HEK293T (cell line): ENCODE data around the gene EFNA5.

Experiments
- CTCF ChIA-PET: fragments of 350-600 bp; formaldehyde crosslinking; extraction: SDS; loops from one replicate; lab custom pipeline; 2021; ENCODE audit warnings: antibody characterized with exemption, inconsistent platforms; lab: Yijun Ruan, JAX
- POLR2A ChIA-PET: fragments of 350-600 bp; formaldehyde crosslinking; extraction: SDS; loops from one replicate; lab custom pipeline; 2020; ENCODE audit warnings: antibody characterized with exemption, inconsistent platforms; lab: Yijun Ruan, JAX
- DNase-seq: peaks from one replicate; pipeline ENCODE4 v3.0.0; 2012; ENCODE audit warnings: mixed read lengths; ENCODE audit errors: extremely low spot score
- ARNT ChIP-seq: fragments of 450-650 bp; IDR thresholded peaks from 2 replicates; pipeline ENCODE4 v1.6.1; 2017; ENCODE audit warnings: mild to moderate bottlenecking
- BHLHE40 ChIP-seq: fragments of 450-650 bp; IDR thresholded peaks from 2 replicates; pipeline ENCODE4 v1.6.1; 2016; ENCODE audit warnings: mild to moderate bottlenecking, moderate library complexity, borderline replicate concordance
- CTBP1 ChIP-seq: fragments of 450-650 bp; IDR thresholded peaks from 2 replicates; pipeline ENCODE4 v1.6.1; 2016; ENCODE audit warnings: borderline replicate concordance
- ELF4 ChIP-seq: fragments of 450-650 bp; IDR thresholded peaks from 2 replicates; pipeline ENCODE4 v1.6.1; 2017; ENCODE audit warnings: antibody characterized with exemption
- FOXA1 ChIP-seq: fragments of 450-650 bp; IDR thresholded peaks from 2 replicates; pipeline ENCODE4 v1.6.1; 2016; ENCODE audit warnings: mild to moderate bottlenecking
- FOXK2 ChIP-seq: fragments of 450-650 bp; IDR thresholded peaks from 2 replicates; pipeline ENCODE4 v1.6.1; 2016; ENCODE audit warnings: mild to moderate bottlenecking
- FOXM1 ChIP-seq: fragments of 450-650 bp; IDR thresholded peaks from 2 replicates; pipeline ENCODE4 v1.6.1; 2017; ENCODE audit warnings: mild to moderate bottlenecking, borderline replicate concordance
- HDGF ChIP-seq: fragments of 450-650 bp; IDR thresholded peaks from 2 replicates; pipeline ENCODE4 v1.6.1; 2017; ENCODE audit warnings: antibody characterized with exemption, borderline replicate concordance
- L3MBTL2 ChIP-seq: fragments of 450-650 bp; conservative IDR thresholded peaks from 2 replicates; pipeline ENCODE4 v1.6.1; 2016; ENCODE audit warnings: mild to moderate bottlenecking
- LEF1 ChIP-seq: fragments of 450-650 bp; IDR thresholded peaks from 2 replicates; pipeline ENCODE4 v1.6.1; 2017; ENCODE audit warnings: mild to moderate bottlenecking, borderline replicate concordance
- NFRKB ChIP-seq: fragments of 450-650 bp; IDR thresholded peaks from 2 replicates; pipeline ENCODE4 v1.6.1; 2016; ENCODE audit warnings: mild to moderate bottlenecking, moderate library complexity
- PKNOX1 ChIP-seq: fragments of 450-650 bp; IDR thresholded peaks from 2 replicates; pipeline ENCODE4 v1.6.1; 2016
- SP1 ChIP-seq: fragments of 450-650 bp; IDR thresholded peaks from 2 replicates; pipeline ENCODE4 v1.6.1; 2017
- SUZ12 ChIP-seq: fragments of 450-650 bp; IDR thresholded peaks from 2 replicates; pipeline ENCODE4 v1.6.1; 2016; ENCODE audit warnings: mild to moderate bottlenecking
- TARDBP ChIP-seq: fragments of 450-650 bp; IDR thresholded peaks from 2 replicates; pipeline ENCODE4 v1.6.1; 2016
- ZNF384 ChIP-seq: fragments of 450-650 bp; IDR thresholded peaks from 2 replicates; pipeline ENCODE4 v1.6.1; 2016

The EFNA5 gene

DNA sequence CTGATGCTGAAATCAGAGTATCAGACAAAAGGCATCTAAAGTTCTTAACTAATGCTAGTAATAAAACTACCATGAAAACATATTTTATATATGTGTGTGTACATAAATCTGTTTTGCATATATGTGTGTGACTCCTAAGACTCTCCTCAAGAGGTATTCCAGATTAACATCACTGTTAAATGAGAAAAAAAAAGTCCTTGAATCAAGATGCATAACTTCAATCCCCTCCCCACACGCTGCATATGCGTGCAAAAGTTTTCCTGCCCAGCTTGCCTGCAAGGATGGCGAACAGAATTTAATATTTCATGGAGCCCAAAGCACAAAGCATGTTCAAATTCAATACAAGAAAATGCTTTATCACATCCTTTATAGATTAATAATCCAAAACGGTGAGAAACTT lies 34.7 kb downstream of the EFNA5 start:
- no peak for DNase-seq
- CTCF ChIA-PET: interaction anchor here (1.3 kb wide), 1 partner anchor 17 kb away, joined by 3 read pairs; no protein-coding TSS in a partner anchor

GRCh38 chr5:107634981-107635848 lies 35.5 kb downstream of the EFNA5 start:
- ChIA-PET CTCF (interaction anchor here (0.6 to 1.3 kb wide), 3 partner anchors 10 to 63 kb away, joined by 3 read pairs; no protein-coding TSS in a partner anchor), POLR2A (interaction anchor here (1.9 kb wide), 1 partner anchor 34 kb away, joined by 6 read pairs; no protein-coding TSS in a partner anchor)
- TF ChIP-seq FOXM1 (no peak), SP1 (no peak)
- no peak for DNase-seq

More for the DNA sequence above, 34.7 kb downstream of the EFNA5 start:
- TF ChIP-seq ZNF384: no peak
- no peak for TF ChIP-seq FOXA1
- TF ChIP-seq NFRKB: no peak
- TF ChIP-seq L3MBTL2: no peak
- no peak for TF ChIP-seq CTBP1
- no peak for TF ChIP-seq PKNOX1
- no peak for TF ChIP-seq FOXM1
- no peak for TF ChIP-seq HDGF
- TF ChIP-seq BHLHE40: no peak
- no peak for TF ChIP-seq LEF1
- TF ChIP-seq SP1: no peak
- no peak for TF ChIP-seq SUZ12
- TF ChIP-seq ELF4: no peak
- POLR2A ChIA-PET: no interaction called here

GRCh38 chr5:107633171-107633901 lies 37.4 kb downstream of the EFNA5 start:
- POLR2A ChIA-PET: interaction anchor here (1.9 kb wide), 1 partner anchor 36 kb away, joined by 6 read pairs; no protein-coding TSS in a partner anchor
- no peak for TF ChIP-seq SP1
- TF ChIP-seq ARNT: peak; percentile 49; the same call in 1 of the 2 replicates
- no peak for TF ChIP-seq FOXA1
- peak; percentile 67 for TF ChIP-seq PKNOX1
- 0 out of 2 replicates have a peak, but pooled peaks have one; percentile 18 for TF ChIP-seq L3MBTL2
- TF ChIP-seq CTBP1: peak; percentile 17; the same call in 1 of the 2 replicates
- CTCF ChIA-PET: no interaction called here
- peak; percentile 42 for DNase-seq

- no peak for DNase-seq
- TF ChIP-seq L3MBTL2 (no peak), SP1 (no peak), CTBP1 (no peak), NFRKB (no peak), LEF1 (no peak), FOXA1 (no peak), TARDBP (no peak), FOXK2 (no peak), SUZ12 (no peak), ZNF384 (no peak), FOXM1 (no peak), BHLHE40 (no peak), ARNT (no peak), HDGF (no peak), ELF4 (no peak), PKNOX1 (no peak)
- ChIA-PET POLR2A (no interaction called here), CTCF (no interaction called here)
Observed at GRCh38 chr5:107631805-107632362, 38.9 kb downstream of the EFNA5 start.

GRCh38 chr5:107630184-107630583 lies 40.6 kb downstream of the EFNA5 start:
- CTCF ChIA-PET: interaction anchor here (1.0 kb wide), 1 partner anchor 22 kb away, joined by 4 read pairs; no protein-coding TSS in a partner anchor
- TF ChIP-seq ELF4: no peak
- no peak for DNase-seq
- POLR2A ChIA-PET: no interaction called here

DNA sequence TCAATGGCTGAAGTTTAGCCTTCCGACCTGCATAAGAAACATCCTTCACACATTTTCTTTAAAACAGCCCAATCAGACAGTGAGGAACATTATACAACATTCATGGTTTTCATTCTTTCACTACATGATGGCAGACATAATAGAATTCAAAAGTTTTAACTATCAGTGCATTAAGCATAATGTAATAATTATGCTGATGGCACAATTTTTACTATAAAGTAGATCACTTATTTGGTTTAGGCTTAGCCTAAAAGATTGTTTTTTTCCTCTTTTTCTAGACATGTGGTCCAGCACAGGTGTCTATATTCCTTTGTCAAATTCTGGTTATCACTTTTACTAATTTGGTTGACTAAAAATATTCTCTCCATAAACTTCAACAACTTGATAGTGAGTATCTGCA lies 46.5 kb downstream of the EFNA5 start:
- POLR2A ChIA-PET: no interaction called here
- TF ChIP-seq BHLHE40 (no peak), LEF1 (no peak), FOXA1 (no peak), L3MBTL2 (no peak), SUZ12 (no peak), PKNOX1 (no peak), TARDBP (no peak), FOXM1 (no peak), ARNT (no peak), NFRKB (no peak), CTBP1 (no peak)
- CTCF ChIA-PET: interaction anchor here (1.1 kb wide), 1 partner anchor 11 kb away, joined by 3 read pairs; no protein-coding TSS in a partner anchor
- DNase-seq: no peak
